Left ventricle myocardium inferior (tissue), 1 donor: ENCODE measurements around the gene GARIN3. TPM values are rescaled to one million over a fixed set of nuclear protein-coding genes. Genes with fewer than 3 reads are reported as not detected.

Experiments
- DNase-seq: peaks from one replicate; pipeline ENCODE4 v3.0.0-alpha.2; 2020
- H3K27ac ChIP-seq: fragments of 200-600 bp; replicated peaks from 2 replicates; pipeline ENCODE4 v1.8.0; 2021
- H3K27me3 ChIP-seq: fragments of 200-600 bp; 2 replicates; pipeline ENCODE4 v1.8.0; 2021; ENCODE audit warnings: low read depth
- H3K36me3 ChIP-seq: fragments of 200-600 bp; 2 replicates; pipeline ENCODE4 v1.8.0; 2021
- H3K4me1 ChIP-seq: fragments of 200-600 bp; 2 replicates; pipeline ENCODE4 v1.8.0; 2021
- H3K4me3 ChIP-seq: fragments of 200-600 bp; 2 replicates; pipeline ENCODE4 v1.8.0; 2021; ENCODE audit warnings: mild to moderate bottlenecking, moderate library complexity
- H3K9me3 ChIP-seq: fragments of 200-600 bp; replicated peaks from 2 replicates; pipeline ENCODE4 v1.8.0; 2021
- CTCF ChIP-seq: fragments of 200-600 bp; IDR thresholded peaks from 2 replicates; pipeline ENCODE4 v1.8.0; 2021; ENCODE audit warnings: antibody characterized with exemption, mild to moderate bottlenecking, borderline replicate concordance
- intact Hi-C: fragments of 100-400 bp; cut with micrococcal nuclease; formaldehyde crosslinking; loops from one replicate; pipeline ENCODE4 v1.11.0; 2022
- total RNA-seq: library from RNA; stranded (reverse); fragmentation: NEBNext Ultra II Directional; extraction: Animal tissue kit (Norgen Biotek cat#: 25700); gene quantifications from one replicate; pipeline ENCODE4 v1.2.1, GENCODE V29; 2021
- donor health status: DM: no; HTN: yes; CAD: no; lungs with severe emphysema.

Gene GARIN3
- total RNA-seq, 1 donor from 2014 or later, result not detected

- Histone ChIP-seq H3K4me1 (no peaks in the 10 kb centered on the region), H3K27me3 (peaks cover 36% of the 10 kb centered on the region), H3K4me3 (no peak overlapping the region), H3K9me3 (peaks cover 5% of the 10 kb centered on the region), H3K27ac (no peak overlapping the region), H3K36me3 (no peaks in the 10 kb centered on the region)
- no peak for DNase-seq
- intact Hi-C loops, result no loop called here
- no peak for TF ChIP-seq CTCF
Observed at GRCh38 chr5:157182143-157182757, 16.2 kb upstream of the GARIN3 start.

GRCh38 chr5:157180374-157181264 lies 14.6 kb upstream of the GARIN3 start, which contains the start of gene ITK:
Gene ITK, plus strand, starts transcription at chr5:157180840. Its CDS starts 138 bp downstream, at chr5:157180978.
- H3K27me3 ChIP-seq, result peaks cover 45% of the 10 kb centered on the region
- intact Hi-C loops, result no loop called here
- H3K4me3 ChIP-seq, result no peak within 1 kb of the TSS
- no peaks in the 10 kb centered on the region for H3K36me3 ChIP-seq
- H3K9me3 ChIP-seq, result peaks cover 5% of the 10 kb centered on the region
- TF ChIP-seq CTCF, result no peak
- no peak for DNase-seq
- no peak within 1 kb of the TSS for H3K27ac ChIP-seq
- H3K4me1 ChIP-seq, result no peaks in the 10 kb centered on the region

- TF ChIP-seq CTCF, result no peak
- peaks cover under 1% of the 10 kb centered on the region for H3K9me3 ChIP-seq
- peaks cover 43% of the 10 kb centered on the region for H3K27me3 ChIP-seq
- no peak for DNase-seq
- H3K4me3 ChIP-seq, result no peak overlapping the region
- H3K27ac ChIP-seq, result no peak overlapping the region
- intact Hi-C loops, result no loop called here
- no peaks in the 10 kb centered on the region for H3K4me1 ChIP-seq
- no peaks in the 10 kb centered on the region for H3K36me3 ChIP-seq
Observed at GRCh38 chr5:157178966-157179365, 12.9 kb upstream of the GARIN3 start.

- Histone ChIP-seq H3K27ac (no peak overlapping the region), H3K27me3 (peaks cover 43% of the 10 kb centered on the region), H3K4me3 (no peak overlapping the region), H3K9me3 (no peaks in the 10 kb centered on the region), H3K36me3 (no peaks in the 10 kb centered on the region), H3K4me1 (no peaks in the 10 kb centered on the region)
- intact Hi-C loops, result no loop called here
- no peak for TF ChIP-seq CTCF
- no peak for DNase-seq
Observed at GRCh38 chr5:157177953-157178352, 11.9 kb upstream of the GARIN3 start.

- Histone ChIP-seq H3K9me3 (no peaks in the 10 kb centered on the region), H3K27ac (no peak overlapping the region), H3K4me3 (no peak overlapping the region), H3K4me1 (no peaks in the 10 kb centered on the region), H3K36me3 (no peaks in the 10 kb centered on the region), H3K27me3 (peaks cover 32% of the 10 kb centered on the region)
- DNase-seq, result no peak
- intact Hi-C loops, result no loop called here
- no peak for TF ChIP-seq CTCF
Observed at GRCh38 chr5:157175071-157175612, 9.1 kb upstream of the GARIN3 start.
